IMR-90 (cell line): ENCODE data around the gene GORASP1. TPM values are rescaled to one million over a fixed set of nuclear protein-coding genes. Genes with fewer than 3 reads are reported as not detected.

Experiments used
- ATAC-seq: fragments of 200-7000 bp; cut with Tn5 transposase; 2 replicates; pipeline ENCODE4 v1.9.1; 2020; ENCODE audit warnings: low read depth, mild to moderate bottlenecking, moderate library complexity
- BruUV-seq: library from RNA; stranded (reverse); fragments of 400-500 nt; replicated peaks from 2 replicates; lab custom pipeline; 2021; lab: Mats Ljungman, UMichigan
- CTCF ChIA-PET: fragments of 300-600 bp; formaldehyde crosslinking; extraction: SDS; loops from one replicate; lab custom pipeline; 2021; ENCODE audit warnings: antibody characterized with exemption; lab: Yijun Ruan, JAX
- POLR2A ChIA-PET: fragments of 300-600 bp; sonication (Branson Sonifier 250); formaldehyde crosslinking; loops from one replicate; lab custom pipeline; 2022; ENCODE audit warnings: antibody characterized with exemption; ENCODE audit not compliant: unreplicated experiment; lab: Charles Lee
- DNase-seq: peaks from one replicate; pipeline ENCODE4 v3.0.0; 2013
- H2AFZ ChIP-seq: replicated peaks from 2 replicates; pipeline ENCODE3; 2013; ENCODE audit warnings: low read length, mild to moderate bottlenecking; ENCODE audit not compliant: poor library complexity
- H2AK5ac ChIP-seq: 2 replicates; pipeline ENCODE4 v1.6.1; 2013; ENCODE audit warnings: low read depth, low read length, inconsistent platforms
- H2AK9ac ChIP-seq: replicated peaks from 2 replicates; pipeline ENCODE3; 2013; ENCODE audit warnings: mild to moderate bottlenecking, low read depth, low read length, moderate library complexity; ENCODE audit not compliant: poor library complexity
- H2BK120ac ChIP-seq: 2 replicates; pipeline ENCODE4 v1.6.1; 2013; ENCODE audit warnings: low read depth, low read length, inconsistent platforms
- H2BK15ac ChIP-seq: 3 replicates; pipeline ENCODE4 v1.6.1; 2013; ENCODE audit warnings: low read depth, low read length, inconsistent platforms
- H2BK20ac ChIP-seq: 2 replicates; pipeline ENCODE4 v1.6.1; 2013; ENCODE audit warnings: low read depth, mild to moderate bottlenecking, inconsistent platforms, low read length, moderate library complexity
- H2BK5ac ChIP-seq: 2 replicates; pipeline ENCODE4 v1.6.1; 2013; ENCODE audit warnings: mild to moderate bottlenecking, low read depth, low read length, inconsistent platforms; ENCODE audit not compliant: poor library complexity, severe bottlenecking
- H3K14ac ChIP-seq: replicated peaks from 2 replicates; pipeline ENCODE4 v1.6.1; 2013; ENCODE audit warnings: low read depth, low read length, inconsistent platforms
- H3K18ac ChIP-seq: 2 replicates; pipeline ENCODE4 v1.6.1; 2013; ENCODE audit warnings: low read depth, low read length, control low read depth
- H3K23ac ChIP-seq: 2 replicates; pipeline ENCODE4 v1.6.1; 2013; ENCODE audit warnings: low read depth, low read length, inconsistent platforms
- H3K27ac ChIP-seq: 2 replicates; pipeline ENCODE4 v1.5.1; 2013; ENCODE audit warnings: mild to moderate bottlenecking, control low read depth, low read length; ENCODE audit not compliant: insufficient read depth
- H3K27me3 ChIP-seq: 2 replicates; pipeline ENCODE4 v1.6.1; 2013; ENCODE audit warnings: low read length; ENCODE audit not compliant: control insufficient read depth, insufficient read depth
- H3K36me3 ChIP-seq: 2 replicates; pipeline ENCODE4 v1.6.1; 2013; ENCODE audit warnings: low read length, mixed read lengths; ENCODE audit not compliant: control insufficient read depth, insufficient read depth
- H3K4ac ChIP-seq: 2 replicates; pipeline ENCODE4 v1.6.1; 2013; ENCODE audit warnings: low read depth, low read length, inconsistent platforms
- H3K4me1 ChIP-seq: 2 replicates; pipeline ENCODE4 v1.6.1; 2013; ENCODE audit warnings: low read length, mixed read lengths; ENCODE audit not compliant: control insufficient read depth, insufficient read depth
- H3K4me2 ChIP-seq: 2 replicates; pipeline ENCODE4 v1.6.1; 2013; ENCODE audit warnings: low read depth, mild to moderate bottlenecking, control low read depth, low read length, moderate library complexity
- H3K4me3 ChIP-seq: 2 replicates; pipeline ENCODE4 v1.5.1; 2013; ENCODE audit warnings: low read depth, mild to moderate bottlenecking, control low read depth, low read length, moderate library complexity; ENCODE audit not compliant: insufficient read depth
- H3K56ac ChIP-seq: 2 replicates; pipeline ENCODE4 v1.6.1; 2013; ENCODE audit warnings: low read length, inconsistent platforms; ENCODE audit not compliant: insufficient read depth; ENCODE audit errors: extremely low read depth
- H3K79me1 ChIP-seq, 2 experiments: 2 replicates each; pipeline ENCODE4 v1.6.1; 2013; ENCODE audit warnings: low read length in 2 of 2, inconsistent platforms in 1 of 2, low read depth in 1 of 2
- H3K9ac ChIP-seq: 2 replicates; pipeline ENCODE4 v1.6.1; 2013; ENCODE audit warnings: low read depth, low read length, control low read depth
- H3K9me1 ChIP-seq: 2 replicates; pipeline ENCODE4 v1.6.1; 2013; ENCODE audit warnings: low read length, inconsistent platforms; ENCODE audit not compliant: insufficient read depth
- H3K9me3 ChIP-seq: 2 replicates; pipeline ENCODE4 v1.6.1; 2013; ENCODE audit warnings: low read length; ENCODE audit not compliant: control insufficient read depth, insufficient read depth
- H4K20me1 ChIP-seq: 2 replicates; pipeline ENCODE4 v1.6.1; 2013; ENCODE audit warnings: low read length, inconsistent platforms; ENCODE audit not compliant: insufficient read depth
- H4K5ac ChIP-seq: 2 replicates; pipeline ENCODE4 v1.6.1; 2013; ENCODE audit warnings: mild to moderate bottlenecking, low read depth, low read length, control low read depth
- H4K8ac ChIP-seq, 2 experiments: 2 replicates each; pipeline ENCODE4 v1.6.1; 2013; ENCODE audit warnings: low read depth in 2 of 2, low read length in 2 of 2, control low read depth in 1 of 2, inconsistent platforms in 1 of 2
- H4K91ac ChIP-seq: 2 replicates; pipeline ENCODE4 v1.6.1; 2013; ENCODE audit warnings: low read depth, low read length, inconsistent platforms; ENCODE audit not compliant: insufficient read depth
- BHLHE40 ChIP-seq: fragments of 150-350 bp; IDR thresholded peaks from 2 replicates; pipeline ENCODE4 v1.6.1; 2016; ENCODE audit warnings: mild to moderate bottlenecking, low read depth, low read length
- CEBPB ChIP-seq: IDR thresholded peaks from 2 replicates; pipeline ENCODE4 v1.6.1; 2012; ENCODE audit warnings: low read depth, low read length, improper control_type of control experiment
- CHD1 ChIP-seq: IDR thresholded peaks from 2 replicates; pipeline ENCODE4 v1.6.1; 2012; ENCODE audit warnings: low read depth, low read length, improper control_type of control experiment
- FOS ChIP-seq: fragments of 150-350 bp; IDR thresholded peaks from 2 replicates; pipeline ENCODE4 v1.6.1; 2016; ENCODE audit warnings: low read depth, low read length
- MAFK ChIP-seq: IDR thresholded peaks from 2 replicates; pipeline ENCODE4 v1.6.1; 2012; ENCODE audit warnings: low read depth, low read length, improper control_type of control experiment
- MAZ ChIP-seq: IDR thresholded peaks from 2 replicates; pipeline ENCODE4 v1.6.1; 2012; ENCODE audit warnings: low read depth, mild to moderate bottlenecking, low read length, improper control_type of control experiment, moderate library complexity, borderline replicate concordance
- MXI1 ChIP-seq: IDR thresholded peaks from 2 replicates; pipeline ENCODE4 v1.6.1; 2012; ENCODE audit warnings: low read depth, mild to moderate bottlenecking, low read length, moderate library complexity, borderline replicate concordance
- NFE2L2 ChIP-seq: fragments of 150-350 bp; IDR thresholded peaks from 2 replicates; pipeline ENCODE4 v1.6.1; 2016; ENCODE audit warnings: low read depth, mild to moderate bottlenecking, low read length
- POLR2A ChIP-seq: IDR thresholded peaks from 2 replicates; pipeline ENCODE4 v1.6.1; 2012; ENCODE audit warnings: mild to moderate bottlenecking, low read depth, low read length
- RAD21 ChIP-seq: IDR thresholded peaks from 2 replicates; pipeline ENCODE4 v1.6.1; 2012; ENCODE audit warnings: low read length, improper control_type of control experiment
- RCOR1 ChIP-seq: IDR thresholded peaks from 2 replicates; pipeline ENCODE4 v1.6.1; 2012; ENCODE audit warnings: mild to moderate bottlenecking, low read length, improper control_type of control experiment; ENCODE audit not compliant: insufficient replicate concordance
- RFX5 ChIP-seq: IDR thresholded peaks from 2 replicates; pipeline ENCODE4 v1.8.0; 2012; ENCODE audit warnings: low read depth, mild to moderate bottlenecking, low read length, moderate library complexity
- SMC3 ChIP-seq: fragments of 150-350 bp; IDR thresholded peaks from 2 replicates; pipeline ENCODE4 v1.6.1; 2016; ENCODE audit warnings: low read depth, mild to moderate bottlenecking, antibody characterized with exemption, low read length, moderate library complexity
- WGBS, 2 experiments: methylation state at CpG; one replicate each; pipeline versions ENCODE4 v1.1.5 to v1.1.7; 2013; ENCODE audit warnings: missing lambda C conversion rate in 2 of 2; ENCODE audit not compliant: insufficient read length in 1 of 2; ENCODE audit errors: extremely low coverage in 2 of 2; 5-methylcytosine and 5-hydroxymethylcytosine counted together
- dilution Hi-C: fragments of 300-500 bp; cut with HindIII; formaldehyde crosslinking; loops from one replicate; pipeline ENCODE4 v1.14.3; 2018; ENCODE audit warnings: low sequenced_read_pairs; ENCODE audit not compliant: unreplicated experiment
- in situ Hi-C: fragments of 300-500 bp; cut with MboI; formaldehyde crosslinking; loops from 3 replicates; pipeline ENCODE4 v1.14.3; 2019; ENCODE audit warnings: low sequenced_read_pairs, inconsistent platforms, mixed read lengths
- intact Hi-C: fragments of 100-400 bp; cut with micrococcal nuclease; formaldehyde crosslinking; loops from 2 replicates; pipeline ENCODE4 v1.10.0; 2022
- polyA plus RNA-seq, 3 experiments: library from polyadenylated mRNA; depleted of rRNA; stranded (reverse); fragments of >200 nt; gene quantifications; 2 replicates each; pipeline ENCODE4 v1.2.3, GENCODE V29; 2012; ENCODE audit warnings: low replicate concordance in 1 of 3
- total RNA-seq: library from RNA; depleted of rRNA; stranded (reverse); fragments of >200 nt; gene quantifications from 2 replicates; pipeline ENCODE4 v1.2.3, GENCODE V29; 2012
- TF ChIP-seq, protein P1 (sequence below): fragments of 150-350 bp; IDR thresholded peaks from 2 replicates; pipeline ENCODE4 v1.6.1; 2017; ENCODE audit warnings: mild to moderate bottlenecking, antibody characterized with exemption, low read length, low read depth
- TF ChIP-seq, protein P2 (sequence below): fragments of 150-350 bp; IDR thresholded peaks from 2 replicates; pipeline ENCODE4 v1.6.1; 2016; ENCODE audit warnings: low read depth, mild to moderate bottlenecking, low read length, moderate library complexity, borderline replicate concordance

The GORASP1 gene
- total and polyA plus RNA-seq, 2 of the 4 experiments (the other 2 are of a cell fraction), result 35.0 to 56.6 TPM

DNA sequence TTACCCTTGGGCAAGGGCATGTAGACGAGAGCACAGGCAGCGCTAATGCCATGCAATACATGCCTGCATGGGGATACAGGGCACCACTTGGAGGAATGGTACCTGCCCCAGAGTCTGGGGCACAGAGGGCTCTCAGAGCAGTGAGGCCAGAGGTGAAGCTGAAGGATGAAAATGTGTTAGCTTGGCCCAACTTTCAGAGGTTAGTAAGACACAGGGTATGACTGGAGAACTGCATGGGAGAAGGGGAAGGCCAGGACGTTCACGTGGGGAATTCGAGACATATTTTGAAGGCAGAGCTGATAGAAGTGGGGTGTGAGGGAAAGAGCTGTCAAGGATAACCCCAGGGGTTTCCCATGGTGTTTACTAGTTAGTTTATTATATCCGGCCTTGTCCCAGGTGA, 26.4 kb upstream of the GORASP1 start:
- no peak overlapping the region for H3K27ac ChIP-seq
- ATAC-seq (no peak), DNase-seq (no peak)
- no peak overlapping the region for H2BK120ac ChIP-seq
- peaks cover 12% of the 10 kb centered on the region; the same call in 1 of the 2 replicates for H3K9me1 ChIP-seq
- no peak overlapping the region for H3K56ac ChIP-seq
- no peaks in the 10 kb centered on the region for H3K9me3 ChIP-seq
- H3K36me3 ChIP-seq, result no peaks in the 10 kb centered on the region
- no peak overlapping the region for H2BK5ac ChIP-seq
- H4K91ac ChIP-seq, result no peak overlapping the region
- 100% methylated on average over 3 of the region's 6 CpGs; no CpG with 5 or more reads in 1 of the 2 experiments for WGBS, 2 experiments
- H3K4ac ChIP-seq, result no peak overlapping the region
- ChIA-PET CTCF (interaction anchor here (0.6 kb wide), 1 partner anchor 155 kb away, joined by 3 read pairs; no protein-coding TSS in a partner anchor), POLR2A (interaction anchor here (0.6 kb wide), 1 partner anchor 15 kb away, joined by 3 read pairs; no protein-coding TSS in a partner anchor)
- no peak overlapping the region for H3K23ac ChIP-seq
- no peak overlapping the region for H4K5ac ChIP-seq
- intact Hi-C loops, result no loop called here
- no peak overlapping the region for H2BK20ac ChIP-seq
- H3K14ac ChIP-seq, result no peak overlapping the region
- dilution Hi-C loops, result no loop called here
- no peak overlapping the region for H2AK9ac ChIP-seq
- no peak overlapping the region for H4K8ac ChIP-seq
- H3K79me1 ChIP-seq, result peaks cover 0 to 7% of the 10 kb centered on the region in 2 experiments; a peak in 2 of 4 replicates
- H2AK5ac ChIP-seq, result no peak overlapping the region
- H3K18ac ChIP-seq, result no peak overlapping the region
- no peak overlapping the region for H2AFZ ChIP-seq
- no peaks in the 10 kb centered on the region for H3K27me3 ChIP-seq
- no peak overlapping the region for H3K4me3 ChIP-seq
- in situ Hi-C loops, result no loop called here
- BruUV-seq, result no TSS peak
- peaks cover 12% of the 10 kb centered on the region for H4K20me1 ChIP-seq
- peaks cover under 1% of the 10 kb centered on the region; the same call in 1 of the 2 replicates for H3K4me1 ChIP-seq
- H3K9ac ChIP-seq, result no peak overlapping the region
- no peak for TF ChIP-seq CEBPB
- TF ChIP-seq, protein P1, sequence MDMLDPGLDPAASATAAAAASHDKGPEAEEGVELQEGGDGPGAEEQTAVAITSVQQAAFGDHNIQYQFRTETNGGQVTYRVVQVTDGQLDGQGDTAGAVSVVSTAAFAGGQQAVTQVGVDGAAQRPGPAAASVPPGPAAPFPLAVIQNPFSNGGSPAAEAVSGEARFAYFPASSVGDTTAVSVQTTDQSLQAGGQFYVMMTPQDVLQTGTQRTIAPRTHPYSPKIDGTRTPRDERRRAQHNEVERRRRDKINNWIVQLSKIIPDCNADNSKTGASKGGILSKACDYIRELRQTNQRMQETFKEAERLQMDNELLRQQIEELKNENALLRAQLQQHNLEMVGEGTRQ, result no peak
- TF ChIP-seq SMC3, result no peak
- TF ChIP-seq RCOR1, result no peak
- no peak for TF ChIP-seq RFX5
- TF ChIP-seq, protein P2, sequence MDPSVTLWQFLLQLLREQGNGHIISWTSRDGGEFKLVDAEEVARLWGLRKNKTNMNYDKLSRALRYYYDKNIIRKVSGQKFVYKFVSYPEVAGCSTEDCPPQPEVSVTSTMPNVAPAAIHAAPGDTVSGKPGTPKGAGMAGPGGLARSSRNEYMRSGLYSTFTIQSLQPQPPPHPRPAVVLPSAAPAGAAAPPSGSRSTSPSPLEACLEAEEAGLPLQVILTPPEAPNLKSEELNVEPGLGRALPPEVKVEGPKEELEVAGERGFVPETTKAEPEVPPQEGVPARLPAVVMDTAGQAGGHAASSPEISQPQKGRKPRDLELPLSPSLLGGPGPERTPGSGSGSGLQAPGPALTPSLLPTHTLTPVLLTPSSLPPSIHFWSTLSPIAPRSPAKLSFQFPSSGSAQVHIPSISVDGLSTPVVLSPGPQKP, result no peak
- TF ChIP-seq POLR2A, result no peak
- no peak for TF ChIP-seq MAZ
- TF ChIP-seq RAD21, result no peak
- no peak for TF ChIP-seq FOS
- no peak for TF ChIP-seq CHD1
- no peak for TF ChIP-seq MXI1
- TF ChIP-seq MAFK, result no peak
- no peak for TF ChIP-seq BHLHE40
- no peak for TF ChIP-seq NFE2L2
- no peak overlapping the region for H3K4me2 ChIP-seq
- H2BK15ac ChIP-seq, result no peak overlapping the region
